NCI-H1105 (cell line): Measurements from ENCODE around the gene SPIN1.

Experiments used
- DNase-seq: peaks from one replicate; lab custom pipeline; 2025; lab: John Stamatoyannopoulos, UW

The SPIN1 gene

DNA sequence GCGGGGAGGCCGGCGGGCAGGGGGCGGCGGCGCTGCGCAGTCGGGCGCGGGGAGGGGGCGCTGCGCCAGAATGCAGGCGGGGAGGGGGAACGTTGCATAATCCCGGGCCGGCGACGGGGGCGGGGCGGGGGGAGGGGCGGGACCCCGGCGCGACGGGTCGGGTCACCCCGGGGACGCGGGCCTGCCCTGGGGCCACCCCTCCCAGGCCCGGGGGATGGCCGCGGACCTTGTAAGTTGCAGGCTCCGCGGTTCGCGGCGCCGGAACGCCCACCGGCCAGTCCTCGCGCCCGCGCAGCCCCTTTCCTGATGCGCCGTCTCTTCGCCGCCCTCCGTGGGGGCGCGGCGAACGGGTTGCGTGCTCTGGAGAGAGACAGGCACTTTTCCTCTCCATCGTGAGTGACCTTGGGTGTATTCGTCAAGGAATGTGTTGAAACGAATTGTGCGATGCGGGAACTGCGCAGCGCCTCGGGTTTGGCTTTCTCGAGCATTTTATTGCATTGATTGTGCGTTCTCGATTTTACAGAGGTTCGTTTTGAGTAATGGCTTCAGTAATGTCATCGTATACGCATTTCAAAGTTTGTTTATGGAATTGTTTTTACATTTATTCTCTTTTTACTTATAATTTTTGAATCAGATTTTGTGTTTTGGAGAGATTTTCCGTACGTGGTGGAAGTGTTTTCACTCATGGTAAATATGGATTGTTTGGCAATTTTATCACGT is 802 bp downstream of the SPIN1 start:
- DNase-seq = peak; percentile 53

DNA sequence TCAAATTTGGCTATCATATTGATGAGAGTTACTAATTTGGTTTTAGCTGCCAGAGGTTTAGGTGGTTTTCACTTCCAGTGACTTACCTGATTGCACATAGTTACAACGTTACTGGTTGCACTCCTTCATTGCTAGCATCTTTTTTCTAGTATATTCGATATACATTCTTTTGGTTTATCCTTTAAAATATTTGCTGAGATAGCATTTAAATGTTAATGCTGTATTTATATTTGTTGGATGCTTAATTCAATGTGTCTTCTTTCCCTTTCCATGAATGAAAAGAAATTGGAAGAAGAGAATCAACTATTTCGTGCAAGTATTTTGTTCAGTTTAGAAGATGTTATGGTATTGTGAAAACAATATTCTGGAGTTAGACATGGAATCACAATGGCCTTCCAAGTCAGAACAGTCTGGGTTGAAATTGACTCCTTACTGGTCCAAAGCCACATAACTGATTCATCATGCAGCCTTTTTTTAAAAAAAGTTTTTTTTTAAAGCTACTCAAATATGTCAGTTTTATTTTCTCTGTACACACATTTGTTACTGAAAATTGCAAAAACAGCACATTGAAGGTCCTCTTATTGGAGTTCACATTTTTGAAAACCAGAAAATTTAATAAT is 2.2 kb downstream of the SPIN1 start:
- no peak for DNase-seq

DNA sequence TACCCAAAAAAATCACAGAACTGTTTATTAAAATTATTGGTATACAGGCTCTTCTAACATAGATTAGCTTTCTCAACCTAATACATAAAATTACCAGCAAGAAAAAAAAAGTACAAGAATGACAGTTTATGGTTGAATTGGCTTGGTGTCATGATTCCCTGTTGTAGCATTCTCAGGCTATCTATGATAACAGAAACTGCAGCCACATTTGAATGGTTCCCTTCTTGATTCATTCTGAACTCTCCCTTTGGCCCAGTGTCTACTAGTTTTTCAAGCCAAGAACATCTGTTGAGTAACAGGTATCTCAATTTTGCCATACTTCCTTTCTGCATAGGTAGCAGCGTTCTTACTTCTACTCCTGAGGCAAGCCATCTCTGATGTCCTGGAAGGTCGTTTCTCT is 3.0 kb downstream of the SPIN1 start:
- DNase-seq = no peak

DNA sequence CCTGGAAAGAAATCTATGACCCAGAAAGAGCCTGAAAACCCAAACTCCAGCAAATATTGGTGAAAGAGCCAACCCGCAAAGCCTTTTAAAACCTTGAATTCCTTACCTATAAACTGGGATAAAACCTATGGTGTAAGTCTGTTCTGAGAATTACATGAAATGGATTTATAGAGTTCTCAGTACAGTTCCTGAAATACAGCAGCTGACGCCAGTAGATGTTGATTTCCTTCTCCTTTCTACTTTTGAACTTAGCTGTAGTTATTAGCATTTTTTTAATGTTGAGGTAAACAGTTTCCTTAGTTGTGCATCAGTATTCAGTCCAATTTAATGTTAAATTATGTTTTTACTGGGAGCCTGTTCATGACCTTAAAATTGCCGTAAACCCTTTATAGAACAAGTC is 3.7 kb downstream of the SPIN1 start:
- no peak for DNase-seq

DNA sequence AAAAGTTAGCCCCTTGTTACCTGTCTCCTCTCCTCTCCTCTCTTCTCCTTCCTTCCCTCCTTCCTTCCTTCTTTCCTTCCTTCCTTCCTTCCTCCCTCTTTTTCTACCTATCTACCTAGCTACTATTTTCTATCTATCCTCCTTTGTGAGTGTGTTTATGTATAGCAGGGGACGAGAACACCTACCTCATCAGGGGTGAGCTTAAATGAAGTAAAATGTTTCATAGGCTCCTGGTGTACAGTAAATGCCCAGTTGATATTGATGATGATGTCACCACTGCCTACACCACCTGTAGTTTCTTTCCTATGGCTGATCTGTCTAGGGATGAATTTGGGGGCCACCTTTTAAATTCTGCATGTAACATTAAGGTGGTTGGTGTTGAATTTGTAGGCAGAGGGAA is 4.3 kb downstream of the SPIN1 start:
- DNase-seq = no peak

DNA sequence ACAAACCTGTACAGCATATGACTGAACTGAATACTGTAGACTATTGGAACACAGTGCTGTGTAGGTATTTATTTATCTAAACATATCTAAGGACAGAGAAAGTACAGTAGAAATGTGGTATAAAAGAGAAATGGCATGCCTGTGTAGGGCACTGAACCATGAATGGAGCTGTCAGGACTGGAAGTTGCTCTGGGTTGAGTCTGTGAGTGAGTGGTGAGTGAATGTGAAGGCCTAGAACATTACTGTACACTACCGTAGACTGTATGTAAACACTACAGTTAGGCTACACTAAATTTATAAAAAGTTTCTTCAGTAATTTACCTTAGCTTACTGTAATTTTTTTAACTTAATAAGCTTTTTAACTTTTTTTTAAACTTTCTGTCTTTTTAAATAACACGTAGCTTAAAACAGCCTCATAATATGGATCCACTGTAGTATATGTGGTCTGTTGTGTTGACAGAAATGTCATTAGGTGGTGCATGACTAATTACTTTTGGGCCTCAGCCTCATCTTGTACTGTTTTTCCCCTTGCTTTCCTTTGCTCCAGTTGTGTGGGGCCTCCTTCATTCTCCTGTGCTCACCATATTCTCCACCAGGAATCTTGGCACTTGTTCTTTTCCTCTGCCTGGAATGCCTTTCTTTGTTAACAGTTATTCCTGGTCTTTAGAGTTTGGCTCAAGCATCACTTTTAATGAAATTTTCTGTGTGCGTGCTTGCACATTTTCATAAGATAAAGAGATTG is 8.8 kb downstream of the SPIN1 start:
- no peak for DNase-seq

DNA sequence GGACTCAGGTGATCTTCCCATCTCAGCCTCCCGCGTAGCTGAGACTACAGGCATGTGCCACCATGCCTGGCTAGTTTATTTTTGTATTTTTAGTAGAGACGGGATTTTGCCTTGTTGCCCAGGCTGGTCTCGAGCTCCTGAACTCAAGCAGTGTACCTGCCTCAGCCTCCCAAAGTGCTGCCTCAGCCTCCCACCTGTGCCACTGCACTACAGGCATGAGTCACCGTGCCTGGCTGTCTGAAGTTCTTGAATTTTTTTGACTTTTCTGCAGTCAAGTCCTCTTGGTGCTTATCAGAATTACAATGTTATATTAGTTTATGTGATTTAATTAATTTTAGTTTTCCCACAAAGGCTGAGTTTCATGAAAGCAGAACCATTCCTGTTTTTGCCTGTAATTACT is 9.8 kb downstream of the SPIN1 start:
- DNase-seq = no peak

DNA sequence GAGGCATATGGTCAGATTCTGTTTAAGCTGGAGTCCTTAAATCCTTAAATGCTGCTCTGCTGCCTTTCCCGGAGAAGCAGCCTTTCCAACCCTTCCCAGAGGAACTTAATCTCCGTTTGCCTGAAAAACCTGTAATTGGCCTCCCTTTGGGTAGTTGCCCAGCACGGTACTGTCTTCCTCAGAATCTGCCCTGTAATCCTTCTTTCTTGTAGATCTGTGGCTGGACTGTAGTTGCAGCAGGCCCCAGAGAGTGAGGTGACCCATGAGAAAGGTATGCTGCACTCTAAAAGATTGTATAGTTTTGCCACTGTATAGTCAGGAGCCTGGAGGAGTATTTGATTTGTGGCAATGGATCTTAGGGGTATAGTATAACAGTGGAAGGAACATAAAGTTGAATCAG is 11.7 kb downstream of the SPIN1 start:
- DNase-seq = no peak

DNA sequence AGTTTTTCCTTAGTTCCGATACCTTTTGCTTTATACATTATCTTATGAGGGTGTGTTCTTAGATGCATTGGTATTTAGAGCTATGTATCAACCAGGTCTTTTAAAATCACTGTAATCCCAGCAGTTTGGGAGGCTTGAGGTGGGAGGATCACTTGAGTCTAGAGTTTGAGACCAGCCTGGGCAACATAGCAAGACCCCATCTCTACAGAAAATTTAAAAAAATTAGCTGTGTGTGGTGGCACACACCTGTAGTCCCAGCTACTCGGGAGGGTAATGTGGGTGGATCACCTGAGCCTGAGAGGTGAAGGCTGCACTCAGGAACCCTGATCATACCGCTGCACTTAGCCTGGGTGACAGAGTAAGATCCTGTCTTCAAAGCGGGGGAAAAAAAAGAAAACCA is 15.1 kb downstream of the SPIN1 start:
- no peak for DNase-seq

DNA sequence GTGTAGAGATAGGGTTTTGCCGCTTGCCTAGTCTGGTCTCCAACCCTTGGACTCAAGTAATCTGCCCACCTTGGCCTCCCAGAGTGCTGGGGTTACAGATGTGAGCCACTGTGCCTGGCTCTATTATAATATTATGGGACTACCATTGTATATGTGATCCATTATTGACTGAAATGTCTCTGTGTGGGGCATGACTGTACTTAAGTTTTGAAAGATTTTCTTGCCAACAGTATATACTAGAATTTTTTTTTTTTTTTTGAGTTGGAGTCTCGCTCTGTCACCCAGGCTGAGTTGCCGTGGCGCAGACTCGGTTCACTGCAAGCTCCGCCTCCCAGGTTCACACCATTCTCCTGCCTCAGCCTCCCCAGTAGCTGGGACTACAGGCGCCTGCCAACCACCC is 17.8 kb downstream of the SPIN1 start:
- no peak for DNase-seq

DNA sequence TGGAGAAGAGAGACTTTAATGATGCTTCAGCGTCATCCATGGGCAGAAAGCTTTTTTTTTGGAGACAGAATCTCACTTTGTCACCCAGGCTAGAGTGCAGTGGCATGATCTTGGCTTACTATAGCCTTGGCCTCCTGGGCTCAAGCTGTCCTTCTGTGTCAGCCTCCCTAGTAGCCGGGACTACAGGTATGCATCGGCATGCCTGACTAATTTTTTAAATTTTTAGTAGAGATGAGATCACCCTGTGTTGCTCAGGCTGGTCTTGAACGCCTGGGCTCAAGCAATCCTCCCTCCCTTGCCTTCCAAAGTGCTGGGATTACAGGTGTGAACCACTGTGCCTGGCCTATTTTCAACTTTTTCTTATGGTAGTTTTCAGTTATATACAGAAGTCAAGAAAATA is 23.2 kb downstream of the SPIN1 start:
- DNase-seq = no peak

DNA sequence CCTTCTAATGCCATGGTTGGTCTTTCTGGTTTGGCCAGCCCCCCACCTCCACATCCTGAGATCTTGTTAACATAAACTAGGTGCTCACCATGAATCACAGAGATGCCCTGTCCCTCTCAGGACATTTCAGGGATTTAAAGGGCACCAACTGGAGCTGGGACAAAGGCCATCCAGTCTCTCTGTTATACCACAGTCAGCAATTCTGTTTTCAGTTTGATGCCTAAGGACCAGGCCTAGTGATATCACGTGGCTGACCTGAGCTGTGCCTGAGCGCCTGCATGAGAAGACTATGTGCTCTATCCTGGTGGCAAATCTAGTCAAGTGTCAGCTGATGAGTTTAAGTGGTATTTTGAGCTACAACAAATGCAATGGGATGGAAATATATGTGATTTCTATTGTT is 26.1 kb downstream of the SPIN1 start:
- no peak for DNase-seq

DNA sequence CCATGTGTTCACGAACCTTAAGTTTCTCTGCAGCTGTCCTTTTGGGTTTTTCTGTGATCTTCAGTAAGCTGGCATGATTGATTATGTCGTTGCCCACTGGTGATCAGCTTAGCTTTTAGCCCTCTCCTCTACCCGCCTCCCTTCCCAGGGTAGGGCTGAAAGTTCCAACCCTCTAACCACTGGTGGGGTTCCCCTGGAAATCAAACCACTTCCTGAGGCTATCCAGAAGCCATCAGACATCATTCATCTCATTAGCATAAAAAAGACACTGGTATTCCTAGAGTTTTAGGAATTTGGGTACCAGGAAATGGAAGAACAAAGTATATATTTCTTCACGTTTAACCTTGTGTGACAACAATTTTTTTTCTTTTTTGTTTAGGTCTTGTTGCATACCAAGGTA is 29.8 kb downstream of the SPIN1 start:
- no peak for DNase-seq

DNA sequence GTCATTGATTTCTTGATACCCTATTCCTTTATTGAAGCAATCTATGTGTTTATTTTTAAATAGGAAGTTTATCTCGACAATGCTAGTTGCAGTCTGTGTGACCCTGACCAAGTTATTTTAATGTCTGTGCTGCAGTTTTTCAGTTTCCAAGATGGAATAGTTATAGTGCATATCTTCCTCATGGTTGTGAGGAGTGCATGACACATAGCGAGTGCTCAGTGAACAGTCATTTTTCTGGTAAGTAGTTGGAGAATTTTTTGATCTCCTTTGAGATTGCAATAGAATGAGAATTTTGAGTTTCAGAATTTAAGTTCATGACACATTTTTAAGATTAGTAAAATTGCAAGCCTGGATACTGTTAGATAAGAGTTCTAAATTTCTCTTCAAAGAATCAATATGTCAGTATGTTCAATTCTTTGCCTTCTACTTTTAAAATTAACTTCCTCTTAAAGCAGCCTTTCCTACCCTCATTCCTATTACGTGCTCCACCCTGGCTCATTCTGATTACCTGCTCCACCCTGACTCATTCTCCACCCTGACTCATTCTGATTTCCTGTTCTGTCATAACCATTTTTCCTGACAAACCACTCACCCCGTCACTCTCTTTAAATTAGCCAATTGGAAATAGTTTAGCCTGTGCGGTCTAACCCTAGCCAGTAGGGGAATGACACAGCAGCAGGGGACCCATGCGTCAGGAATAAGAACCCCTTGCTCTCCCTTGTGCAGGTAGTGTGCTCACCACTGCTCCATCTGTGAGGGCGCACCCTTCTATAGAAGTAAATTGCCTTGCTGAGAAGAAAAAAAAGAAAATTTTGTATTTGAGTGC is 30.7 kb downstream of the SPIN1 start:
- DNase-seq = no peak

DNA sequence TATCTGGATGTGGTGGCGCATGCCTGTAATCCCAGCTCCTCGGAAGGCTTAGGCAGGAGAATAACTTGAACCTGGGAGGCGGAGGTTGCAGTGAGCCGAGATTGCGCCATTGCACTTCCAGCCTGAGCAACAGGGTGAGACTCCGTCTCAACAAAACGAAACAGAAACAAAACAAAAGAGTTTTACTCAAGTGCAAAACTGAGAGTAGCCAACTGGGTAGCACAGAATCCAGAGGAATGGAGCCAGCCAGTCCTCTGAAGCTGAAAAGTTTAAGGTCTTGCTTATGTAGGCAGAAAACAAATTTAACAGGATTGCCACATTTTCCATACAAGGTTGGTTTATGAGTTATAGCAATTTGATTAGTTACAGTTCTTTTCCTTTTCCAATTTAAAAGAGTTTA is 32.0 kb downstream of the SPIN1 start:
- DNase-seq = no peak

DNA sequence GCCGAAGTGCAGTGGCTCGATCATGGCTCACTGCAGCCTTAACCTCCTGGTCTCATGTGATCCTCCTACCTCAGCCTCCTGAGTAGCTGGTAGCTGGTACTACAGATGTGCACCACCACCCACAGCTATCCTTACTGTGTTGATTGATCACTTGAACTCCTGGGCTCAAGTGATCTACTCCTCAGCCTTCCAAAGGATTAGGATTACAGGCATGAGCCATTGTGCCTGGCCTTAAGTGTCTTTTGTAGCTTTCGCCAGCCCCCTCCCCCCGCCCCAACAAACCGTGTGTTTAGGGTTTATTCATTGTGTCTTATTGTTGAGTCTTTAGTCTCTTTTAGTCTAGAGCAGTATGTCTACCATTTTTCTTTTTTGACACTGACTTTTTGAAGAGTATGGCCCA is 33.1 kb downstream of the SPIN1 start:
- no peak for DNase-seq

DNA sequence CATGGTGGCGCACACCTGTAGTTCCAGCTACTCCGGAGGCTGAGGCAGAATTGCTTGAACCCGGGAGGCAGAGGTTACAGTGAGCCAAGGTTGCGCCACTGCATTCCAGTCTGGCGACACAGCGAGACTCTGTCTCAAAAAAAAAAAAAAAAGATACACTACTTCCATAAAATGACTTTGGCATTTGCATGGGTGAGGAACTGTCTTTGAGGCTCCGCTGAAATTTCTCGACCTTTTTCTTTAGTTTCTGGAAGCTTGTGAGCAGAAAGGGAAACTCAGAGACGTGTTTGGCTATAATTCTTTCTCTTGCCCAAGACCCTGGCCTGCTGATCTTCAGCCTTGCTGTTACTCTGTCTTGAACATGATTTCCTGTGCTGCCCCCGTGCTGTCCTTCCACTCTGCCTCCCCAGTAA is 37.3 kb downstream of the SPIN1 start:
- no peak for DNase-seq

DNA sequence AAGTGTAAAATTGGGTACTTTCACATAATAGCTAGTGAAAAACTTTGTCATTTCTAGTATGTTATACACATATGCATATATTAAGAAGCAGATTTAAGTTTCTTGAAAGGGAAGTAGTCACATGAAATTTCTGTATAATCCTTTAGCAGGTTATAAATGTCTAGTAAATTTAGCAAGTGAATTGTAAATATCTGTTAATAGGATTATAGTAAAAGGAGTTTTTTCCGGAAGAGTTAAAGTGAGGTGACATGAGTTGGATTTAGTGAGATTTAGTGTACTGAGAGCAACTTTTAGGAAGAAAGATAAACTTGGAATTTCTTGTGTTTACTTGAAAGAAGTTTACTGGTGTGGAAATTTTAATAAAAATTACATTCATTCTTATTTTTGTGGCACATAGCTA is 38.4 kb downstream of the SPIN1 start:
- DNase-seq = no peak

DNA sequence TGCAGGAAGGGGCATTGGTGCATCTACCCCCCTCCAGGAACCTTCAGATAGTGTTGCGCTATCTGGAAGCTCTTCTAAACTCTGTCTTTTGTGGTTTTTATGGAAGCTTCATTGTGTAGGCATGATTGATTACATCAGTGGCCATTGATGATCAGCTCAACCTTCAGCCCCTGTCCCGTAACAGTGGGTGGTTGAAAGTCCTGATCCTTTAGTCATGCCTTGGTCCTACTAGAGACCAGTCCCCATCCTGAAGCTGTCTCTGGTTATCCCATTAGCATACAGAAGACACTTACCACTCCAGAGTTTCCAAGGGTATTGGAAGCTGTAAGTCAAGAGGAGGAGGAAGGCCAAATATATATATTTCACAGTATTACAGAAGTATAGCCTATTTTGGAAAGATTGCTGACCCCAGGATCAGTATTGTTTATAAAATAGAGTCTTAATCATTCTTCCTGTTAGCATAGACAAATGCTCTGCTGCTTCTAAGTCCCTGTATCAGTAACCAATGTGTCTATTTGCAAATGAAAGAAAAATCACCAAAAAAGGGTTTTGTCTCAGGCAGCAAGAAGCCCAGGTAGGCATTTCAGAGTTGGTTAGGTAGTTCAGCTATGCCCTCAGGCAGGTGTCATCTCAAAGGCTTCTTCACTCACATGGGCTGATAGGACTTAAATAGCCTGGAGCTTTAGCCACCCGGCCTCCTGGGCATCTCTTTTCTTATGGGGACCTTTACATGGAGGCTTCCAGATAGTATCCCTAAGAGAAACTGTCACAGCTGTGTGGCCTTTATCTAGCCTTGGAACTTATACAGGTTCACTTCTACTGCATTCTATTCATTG is 41.6 kb downstream of the SPIN1 start:
- DNase-seq = no peak

DNA sequence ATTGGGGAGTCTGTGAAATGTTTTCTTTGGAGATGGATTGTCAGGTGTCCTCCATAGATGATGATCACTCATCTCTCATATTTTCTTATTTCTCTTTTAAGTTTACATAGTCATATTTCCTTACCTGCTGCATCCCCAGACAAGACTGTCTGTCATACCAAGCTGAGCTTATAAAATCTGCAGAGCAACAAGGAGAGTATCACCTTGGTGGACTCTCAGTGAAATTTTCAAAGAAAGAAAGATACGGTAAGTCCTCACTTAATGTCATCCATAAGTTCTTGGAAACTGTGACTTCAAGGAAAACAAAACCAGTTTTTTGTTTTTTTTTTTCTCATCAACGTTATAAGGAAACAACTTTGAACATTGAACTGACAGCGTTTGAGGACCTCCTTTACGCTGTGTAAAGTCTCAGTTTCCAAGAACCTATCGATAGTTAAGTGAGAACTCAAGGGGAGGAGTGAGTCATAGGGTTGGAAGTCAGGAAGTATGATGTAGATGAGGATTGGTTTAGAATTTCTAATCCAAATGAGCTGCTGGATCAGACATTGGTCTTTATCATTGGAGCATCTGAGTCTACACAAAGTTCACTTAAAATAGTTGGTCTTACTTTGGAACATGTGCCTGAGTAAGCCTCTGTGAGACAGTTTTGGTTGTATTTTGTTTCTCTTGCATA is 45.5 kb downstream of the SPIN1 start:
- DNase-seq = no peak

DNA sequence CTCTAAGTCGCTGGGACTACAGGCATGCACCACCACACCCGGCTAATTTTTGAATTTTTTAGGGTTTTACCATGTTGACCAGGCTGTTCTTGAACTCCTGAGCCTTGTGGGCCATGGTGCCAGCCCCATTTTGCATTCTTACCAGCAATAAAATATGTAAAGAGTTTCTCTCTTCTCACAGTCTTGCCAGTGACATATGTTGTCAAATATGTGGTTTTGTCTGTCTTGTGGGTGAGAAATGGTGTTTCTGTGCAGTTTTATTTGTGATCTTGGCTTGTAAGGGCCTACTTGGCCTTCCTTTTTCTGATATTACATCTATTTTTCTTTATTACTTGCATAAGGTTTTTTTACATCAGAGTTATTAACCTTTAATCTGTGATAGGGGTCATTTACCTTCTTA is 47.1 kb downstream of the SPIN1 start:
- no peak for DNase-seq
